ENCODE measurements around the gene CCNG2. TPM values are rescaled to one million over a fixed set of nuclear protein-coding genes. Genes with fewer than 3 reads are reported as not detected.

Gene CCNG2
- total RNA-seq, 1 experiment from 2014 or later = 34.1 TPM

GRCh38 chr4:77172336-77172735 lies 15.3 kb downstream of the CCNG2 start (continued):
- TF ChIP-seq ZBTB33 (IDR thresholded peaks at IDR 0.05; ENCODE audit: extremely low read depth, insufficient replicate concordance, low read length) (no peak), EZH2 (IDR thresholded peaks at IDR 0.05) (no peak), ZNF274 (IDR thresholded peaks at IDR 0.05; ENCODE audit: low read depth, low read length) (no peak), CBX3 (IDR thresholded peaks at IDR 0.05; ENCODE audit: low read depth) (no peak), POLR2A (IDR thresholded peaks at IDR 0.05; ENCODE audit: borderline replicate concordance, extremely low read depth, insufficient read depth, insufficient read length) (no peak), POLR2AphosphoS5 (IDR thresholded peaks at IDR 0.05; ENCODE audit: low read depth, low read length) (no peak), EGR1 (IDR thresholded peaks at IDR 0.05; ENCODE audit: low read depth) (no peak), JUND (IDR thresholded peaks at IDR 0.05) (no peak)

- no peak for TF ChIP-seq ZBTB33 (IDR thresholded peaks at IDR 0.05; ENCODE audit: extremely low read depth, insufficient replicate concordance, low read length)
- no peak for TF ChIP-seq EGR1 (IDR thresholded peaks at IDR 0.05; ENCODE audit: low read depth)
- no peak for TF ChIP-seq POLR2A (IDR thresholded peaks at IDR 0.05; ENCODE audit: borderline replicate concordance, extremely low read depth, insufficient read depth, insufficient read length)
- no peak for TF ChIP-seq SRF (IDR thresholded peaks at IDR 0.05; ENCODE audit: low read depth)
- TF ChIP-seq SP1 (IDR thresholded peaks at IDR 0.05; ENCODE audit: low read depth) = no peak
- TF ChIP-seq, protein P1, sequence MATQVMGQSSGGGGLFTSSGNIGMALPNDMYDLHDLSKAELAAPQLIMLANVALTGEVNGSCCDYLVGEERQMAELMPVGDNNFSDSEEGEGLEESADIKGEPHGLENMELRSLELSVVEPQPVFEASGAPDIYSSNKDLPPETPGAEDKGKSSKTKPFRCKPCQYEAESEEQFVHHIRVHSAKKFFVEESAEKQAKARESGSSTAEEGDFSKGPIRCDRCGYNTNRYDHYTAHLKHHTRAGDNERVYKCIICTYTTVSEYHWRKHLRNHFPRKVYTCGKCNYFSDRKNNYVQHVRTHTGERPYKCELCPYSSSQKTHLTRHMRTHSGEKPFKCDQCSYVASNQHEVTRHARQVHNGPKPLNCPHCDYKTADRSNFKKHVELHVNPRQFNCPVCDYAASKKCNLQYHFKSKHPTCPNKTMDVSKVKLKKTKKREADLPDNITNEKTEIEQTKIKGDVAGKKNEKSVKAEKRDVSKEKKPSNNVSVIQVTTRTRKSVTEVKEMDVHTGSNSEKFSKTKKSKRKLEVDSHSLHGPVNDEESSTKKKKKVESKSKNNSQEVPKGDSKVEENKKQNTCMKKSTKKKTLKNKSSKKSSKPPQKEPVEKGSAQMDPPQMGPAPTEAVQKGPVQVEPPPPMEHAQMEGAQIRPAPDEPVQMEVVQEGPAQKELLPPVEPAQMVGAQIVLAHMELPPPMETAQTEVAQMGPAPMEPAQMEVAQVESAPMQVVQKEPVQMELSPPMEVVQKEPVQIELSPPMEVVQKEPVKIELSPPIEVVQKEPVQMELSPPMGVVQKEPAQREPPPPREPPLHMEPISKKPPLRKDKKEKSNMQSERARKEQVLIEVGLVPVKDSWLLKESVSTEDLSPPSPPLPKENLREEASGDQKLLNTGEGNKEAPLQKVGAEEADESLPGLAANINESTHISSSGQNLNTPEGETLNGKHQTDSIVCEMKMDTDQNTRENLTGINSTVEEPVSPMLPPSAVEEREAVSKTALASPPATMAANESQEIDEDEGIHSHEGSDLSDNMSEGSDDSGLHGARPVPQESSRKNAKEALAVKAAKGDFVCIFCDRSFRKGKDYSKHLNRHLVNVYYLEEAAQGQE (IDR thresholded peaks at IDR 0.05; ENCODE audit: low read depth) = no peak
- TF ChIP-seq JUND (IDR thresholded peaks at IDR 0.05) = no peak
- no peak for TF ChIP-seq FOSL1 (IDR thresholded peaks at IDR 0.05; ENCODE audit: low read depth)
- TF ChIP-seq, protein P2, sequence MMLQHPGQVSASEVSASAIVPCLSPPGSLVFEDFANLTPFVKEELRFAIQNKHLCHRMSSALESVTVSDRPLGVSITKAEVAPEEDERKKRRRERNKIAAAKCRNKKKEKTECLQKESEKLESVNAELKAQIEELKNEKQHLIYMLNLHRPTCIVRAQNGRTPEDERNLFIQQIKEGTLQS (IDR thresholded peaks at IDR 0.05) = no peak
- TF ChIP-seq MAX (IDR thresholded peaks at IDR 0.05) = no peak
- no peak for TF ChIP-seq SIN3A (IDR thresholded peaks at IDR 0.05; ENCODE audit: low read depth)
- TF ChIP-seq RAD21 (IDR thresholded peaks at IDR 0.05; ENCODE audit: low read depth) = no peak
- TF ChIP-seq YY1 (IDR thresholded peaks at IDR 0.05; ENCODE audit: extremely low read depth, insufficient replicate concordance, low read depth, low read length) = no peak
- TF ChIP-seq ELF1 (IDR thresholded peaks at IDR 0.05; ENCODE audit: borderline replicate concordance, low read depth) = no peak
- Histone ChIP-seq H3K9ac (ENCODE audit: low read length) (no peak overlapping the region), H3K4me1 (ENCODE audit: control insufficient read depth in 1 of 2, insufficient read depth in 2 of 2, low read length in 2 of 2) (peaks cover 0 to 10% of the 10 kb centered on the region in 2 experiments; a peak in 2 of 4 replicates), H3K36me3 (ENCODE audit: control insufficient read depth in 1 of 2, insufficient read depth in 2 of 2, low read length in 2 of 2) (no peaks in the 10 kb centered on the region), H3K27ac (ENCODE audit: low read depth, low read length) (no peak overlapping the region), H3K9me2 (ENCODE audit: insufficient read depth) (no peaks in the 10 kb centered on the region), H3K4me3 (replicated peaks in 1 of 2; ENCODE audit: low read depth in 1 of 2, low read length in 2 of 2) (no peak overlapping the region), H2AFZ (ENCODE audit: low read depth, low read length, poor library complexity, severe bottlenecking) (no peak overlapping the region), H3K9me3 (ENCODE audit: control insufficient read depth in 1 of 2, insufficient read depth in 1 of 2, low read depth in 1 of 2, low read length in 2 of 2) (no peaks in the 10 kb centered on the region), H3K4me2 (ENCODE audit: low read length) (no peak overlapping the region), H4K20me1 (ENCODE audit: insufficient read depth) (no peaks in the 10 kb centered on the region), H3K27me3 (ENCODE audit: insufficient read depth, low read length) (peaks cover 9% of the 10 kb centered on the region; the same call in 1 of the 2 replicates), H3K79me2 (ENCODE audit: insufficient read depth, low read length) (no peaks in the 10 kb centered on the region)
- ChIA-PET POLR2A (no interaction called here), CTCF (interaction anchor here (1.0 kb wide), 1 partner anchor 79 kb away, joined by 3 read pairs; no protein-coding TSS in a partner anchor), RAD21 (ENCODE audit: low non-redundant PET in 1 of 2, low total read pairs in 2 of 2, uncharacterized antibody in 2 of 2, unreplicated experiment in 2 of 2) (no interaction called here)
- BruUV-seq (replicated peaks) = no TSS peak
- DNase-seq (ENCODE audit: low read depth, low spot score) (no peak), ATAC-seq (no peak)
- intact Hi-C loops (cut with micrococcal nuclease) = no loop called here
Observed at GRCh38 chr4:77174426-77174825, 17.4 kb downstream of the CCNG2 start.
